Fibroblast of pulmonary artery (primary cell): Measurements from ENCODE around the gene MYBBP1A.

ENCODE experiments used
- DNase-seq: peaks from one replicate; pipeline ENCODE4 v3.0.0-alpha.2; 2010; ENCODE audit warnings: low read depth
- H3K4me3 ChIP-seq: replicated peaks from 2 replicates; pipeline ENCODE4 v1.5.1; 2011; ENCODE audit warnings: low read depth, mild to moderate bottlenecking, control low read depth, low read length, moderate library complexity
- CTCF ChIP-seq: IDR thresholded peaks from 2 replicates; pipeline ENCODE4 v1.5.1; 2011; ENCODE audit warnings: mild to moderate bottlenecking, control low read depth, low read length, inconsistent platforms; ENCODE audit errors: missing control alignments

MYBBP1A gene

GRCh38 chr17:4566785-4567184 lies 11.6 kb upstream of the MYBBP1A start:
- TF ChIP-seq CTCF: peak; percentile 82
- peak; percentile 60 for DNase-seq
- no peak overlapping the region for H3K4me3 ChIP-seq

GRCh38 chr17:4565209-4566141 lies 10.3 kb upstream of the MYBBP1A start:
- peak; percentile 83 for DNase-seq
- no peak overlapping the region for H3K4me3 ChIP-seq
- TF ChIP-seq CTCF: peak; percentile 91

GRCh38 chr17:4562015-4562969 lies 7.1 kb upstream of the MYBBP1A start:
- no peak for DNase-seq
- TF ChIP-seq CTCF: no peak
- H3K4me3 ChIP-seq: no peak overlapping the region

GRCh38 chr17:4560837-4561256 lies 5.7 kb upstream of the MYBBP1A start:
- H3K4me3 ChIP-seq: no peak overlapping the region
- peak; percentile 41 for TF ChIP-seq CTCF
- DNase-seq: peak; percentile 72

GRCh38 chr17:4560421-4560820 lies 5.2 kb upstream of the MYBBP1A start, which contains the start of gene GGT6:
Gene GGT6, minus strand, starts transcription at chr17:4560577. Its CDS starts 56 bp downstream, at chr17:4560521.
- TF ChIP-seq CTCF: no peak
- no peak for DNase-seq
- H3K4me3 ChIP-seq: no peak within 1 kb of the TSS

- no peak for TF ChIP-seq CTCF
- H3K4me3 ChIP-seq: no peak overlapping the region
- DNase-seq: no peak
Observed at GRCh38 chr17:4559966-4560365, 4.8 kb upstream of the MYBBP1A start.
